ENCODE results near the gene SEMA3D. TPM values are rescaled to one million over a fixed set of nuclear protein-coding genes. Genes with fewer than 3 reads are reported as not detected.

The SEMA3D gene
- total RNA-seq, 2 donors from 2014 or later: 10.7 to 16.5 TPM

DNA sequence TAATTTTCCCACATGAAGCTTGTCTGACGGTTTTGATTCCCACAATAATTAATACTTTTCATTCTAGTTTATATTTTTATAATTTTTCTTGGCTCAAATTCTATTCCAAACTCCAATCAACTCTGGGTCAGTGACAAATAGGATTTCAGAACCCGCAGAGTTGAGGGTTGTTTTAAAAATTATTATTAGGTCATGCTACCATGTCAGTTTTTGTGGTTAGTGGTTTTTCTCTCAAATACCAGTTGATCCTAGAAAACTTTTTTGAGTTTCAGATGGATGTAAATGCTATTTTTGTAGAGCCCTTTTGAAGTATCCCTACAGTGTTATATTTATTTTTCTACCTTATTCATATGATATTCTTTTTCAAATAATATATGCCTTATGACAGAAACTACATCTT is 237.4 kb downstream of the SEMA3D start:
- 91% methylated on average over 2 of the region's 2 CpGs for WGBS
- H3K27ac ChIP-seq: no peak overlapping the region
- DNase-seq (ENCODE audit: low spot score): no peak
- H3K4me3 ChIP-seq: no peak overlapping the region
- no peaks in the 10 kb centered on the region for H3K27me3 ChIP-seq (replicated peaks; ENCODE audit: insufficient read depth)
- no peaks in the 10 kb centered on the region for H3K9me3 ChIP-seq
- intact Hi-C loops (cut with DNase I): no loop called here
- H3K4me1 ChIP-seq (replicated peaks): no peaks in the 10 kb centered on the region
- H3K36me3 ChIP-seq: no peaks in the 10 kb centered on the region
- TF ChIP-seq CTCF (IDR thresholded peaks at IDR 0.05) (no peak), POLR2A (IDR thresholded peaks at IDR 0.05) (no peak), POLR2AphosphoS5 (IDR thresholded peaks at IDR 0.05) (no peak)

DNA sequence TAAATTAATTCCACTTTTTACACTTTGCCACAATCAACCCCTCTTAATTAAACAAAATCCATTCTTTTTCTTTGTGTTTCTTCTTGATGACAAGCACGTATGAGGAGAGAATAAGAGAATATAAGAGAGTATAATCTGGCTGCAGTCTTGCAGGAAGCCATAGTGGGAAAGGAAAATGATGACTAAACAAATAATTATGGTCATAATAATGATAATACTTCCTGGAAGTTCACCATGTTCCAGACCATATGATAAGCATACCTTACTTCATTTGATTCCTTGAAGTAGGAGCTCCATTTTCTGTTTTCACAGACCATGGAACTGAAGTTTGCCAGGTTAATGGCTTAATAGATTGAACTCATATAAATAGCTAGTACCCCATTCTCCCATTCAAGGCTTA is 237.8 kb downstream of the SEMA3D start:
- H3K4me3 ChIP-seq: no peak overlapping the region
- no peaks in the 10 kb centered on the region for H3K4me1 ChIP-seq (replicated peaks)
- no peak for DNase-seq (ENCODE audit: low spot score)
- H3K27ac ChIP-seq: no peak overlapping the region
- 77% methylated on average over 1 of the region's 1 CpG for WGBS
- intact Hi-C loops (cut with DNase I): no loop called here
- no peaks in the 10 kb centered on the region for H3K36me3 ChIP-seq
- TF ChIP-seq CTCF (IDR thresholded peaks at IDR 0.05): no peak
- no peak for TF ChIP-seq POLR2A (IDR thresholded peaks at IDR 0.05)
- no peak for TF ChIP-seq POLR2AphosphoS5 (IDR thresholded peaks at IDR 0.05)
- no peaks in the 10 kb centered on the region for H3K9me3 ChIP-seq
- H3K27me3 ChIP-seq (replicated peaks; ENCODE audit: insufficient read depth): no peaks in the 10 kb centered on the region

GRCh38 chr7:84948634-84949033 is 238.2 kb downstream of the SEMA3D start:
- no peak overlapping the region for H3K4me3 ChIP-seq
- DNase-seq (ENCODE audit: low spot score): no peak
- no peaks in the 10 kb centered on the region for H3K27me3 ChIP-seq (replicated peaks; ENCODE audit: insufficient read depth)
- H3K4me1 ChIP-seq (replicated peaks): no peaks in the 10 kb centered on the region
- TF ChIP-seq CTCF (IDR thresholded peaks at IDR 0.05): no peak
- TF ChIP-seq POLR2A (IDR thresholded peaks at IDR 0.05): no peak
- no peak for TF ChIP-seq POLR2AphosphoS5 (IDR thresholded peaks at IDR 0.05)
- intact Hi-C loops (cut with DNase I): no loop called here
- WGBS: 57% methylated on average over 2 of the region's 2 CpGs
- H3K9me3 ChIP-seq: no peaks in the 10 kb centered on the region
- no peak overlapping the region for H3K27ac ChIP-seq
- H3K36me3 ChIP-seq: no peaks in the 10 kb centered on the region

DNA sequence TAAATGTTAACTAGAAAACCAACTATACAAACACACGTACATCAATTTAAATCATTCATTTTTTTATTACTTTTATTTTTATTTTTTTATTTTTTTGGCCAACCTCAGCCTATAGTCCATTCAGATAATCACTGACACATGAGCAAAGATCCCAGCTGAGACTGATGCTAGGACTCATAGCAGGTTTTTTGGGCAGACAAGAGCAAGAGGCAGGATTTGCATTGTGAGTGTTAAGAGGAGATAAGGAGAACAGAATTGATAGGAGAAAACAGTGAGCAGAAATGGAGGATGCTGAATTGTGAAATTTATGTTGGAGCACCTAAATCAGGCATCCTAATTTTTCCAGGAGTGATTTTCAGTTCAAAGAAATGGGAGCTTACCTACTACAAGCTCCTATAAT is 240.3 kb downstream of the SEMA3D start:
- H3K4me3 ChIP-seq: no peak overlapping the region
- DNase-seq (ENCODE audit: low spot score): no peak
- H3K4me1 ChIP-seq (replicated peaks): no peaks in the 10 kb centered on the region
- H3K36me3 ChIP-seq: no peaks in the 10 kb centered on the region
- intact Hi-C loops (cut with DNase I): no loop called here
- no peak for TF ChIP-seq CTCF (IDR thresholded peaks at IDR 0.05)
- no peak for TF ChIP-seq POLR2AphosphoS5 (IDR thresholded peaks at IDR 0.05)
- no peak for TF ChIP-seq POLR2A (IDR thresholded peaks at IDR 0.05)
- 80% methylated on average over 1 of the region's 1 CpG for WGBS
- no peaks in the 10 kb centered on the region for H3K27me3 ChIP-seq (replicated peaks; ENCODE audit: insufficient read depth)
- H3K9me3 ChIP-seq: no peaks in the 10 kb centered on the region
- no peak overlapping the region for H3K27ac ChIP-seq

All from prostate gland (tissue), 2 donors.